GM21737 (cell line): ENCODE measurements around the gene MGAT4A.

Experiments used
- ATAC-seq: cut with Tn5 transposase; IDR thresholded peaks from one replicate; pipeline ENCODE4 v1.9.1; 2021; ENCODE audit warnings: mild to moderate bottlenecking, moderate library complexity; ENCODE audit not compliant: unreplicated experiment

The MGAT4A gene

GRCh38 chr2:98579926-98580325 is 151.0 kb downstream of the MGAT4A start:
- ATAC-seq: no peak

DNA sequence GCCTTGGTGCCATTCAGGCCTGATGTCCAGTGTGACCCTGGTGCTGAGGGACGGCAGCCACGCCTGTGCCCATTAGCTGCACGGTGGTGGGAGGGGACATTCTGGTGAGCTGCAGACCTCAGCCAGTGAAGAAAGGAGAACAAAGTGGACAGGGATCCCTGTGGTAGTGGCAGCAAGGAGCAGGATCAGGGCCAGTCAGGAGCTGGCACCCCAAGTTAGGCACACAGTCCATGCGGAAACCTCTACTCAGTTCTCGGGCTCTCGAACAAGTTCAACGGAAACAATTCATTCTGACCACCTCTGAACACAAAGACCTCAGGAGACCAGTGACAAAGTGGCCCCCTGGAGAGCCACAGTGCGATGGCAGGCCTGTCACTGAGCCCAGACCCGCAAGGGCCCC is 152.7 kb downstream of the MGAT4A start:
- ATAC-seq: no peak

DNA sequence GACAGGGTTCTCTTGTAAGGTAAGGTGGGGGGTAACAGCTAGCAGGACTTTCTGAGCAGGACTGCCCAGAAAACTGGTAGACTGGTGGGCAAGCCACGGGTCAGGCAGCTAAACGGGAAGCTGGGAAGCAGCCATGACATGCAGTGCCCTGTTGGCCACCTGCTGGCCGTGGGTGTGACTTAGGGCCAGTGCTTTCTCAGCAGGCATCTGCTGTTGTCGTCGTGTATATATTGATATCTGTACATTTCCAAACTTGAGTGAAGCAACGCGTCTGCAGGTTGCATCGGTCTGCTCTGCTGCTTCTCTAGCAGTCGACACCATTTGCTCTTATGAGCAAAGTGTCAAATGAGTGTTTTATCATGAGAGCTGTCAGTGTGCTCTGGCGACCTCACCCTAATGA is 153.6 kb downstream of the MGAT4A start:
- ATAC-seq: no peak

GRCh38 chr2:98576666-98577312 is 154.1 kb downstream of the MGAT4A start:
- ATAC-seq: no peak

GRCh38 chr2:98573426-98573825 is 157.5 kb downstream of the MGAT4A start:
- no peak for ATAC-seq

DNA sequence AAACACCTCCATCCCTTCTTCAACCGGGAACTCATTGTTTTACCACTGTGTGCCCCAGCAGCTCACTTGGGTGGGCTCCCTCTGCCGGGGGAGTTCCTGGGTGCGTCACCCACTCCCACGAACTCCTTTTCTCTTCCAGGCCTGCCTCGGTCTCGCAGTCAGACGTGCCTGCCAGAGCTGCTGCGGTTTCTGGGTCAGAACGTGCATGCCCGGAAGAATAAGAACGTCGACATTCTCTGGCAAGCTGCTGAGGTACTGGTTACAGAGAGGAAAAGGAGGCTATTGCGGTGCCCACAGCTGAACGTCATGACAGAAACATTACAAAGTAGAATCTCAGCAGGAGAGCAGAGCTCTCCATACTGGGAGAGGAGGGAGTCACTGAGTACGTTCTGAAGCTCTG is 158.3 kb downstream of the MGAT4A start:
- no peak for ATAC-seq

DNA sequence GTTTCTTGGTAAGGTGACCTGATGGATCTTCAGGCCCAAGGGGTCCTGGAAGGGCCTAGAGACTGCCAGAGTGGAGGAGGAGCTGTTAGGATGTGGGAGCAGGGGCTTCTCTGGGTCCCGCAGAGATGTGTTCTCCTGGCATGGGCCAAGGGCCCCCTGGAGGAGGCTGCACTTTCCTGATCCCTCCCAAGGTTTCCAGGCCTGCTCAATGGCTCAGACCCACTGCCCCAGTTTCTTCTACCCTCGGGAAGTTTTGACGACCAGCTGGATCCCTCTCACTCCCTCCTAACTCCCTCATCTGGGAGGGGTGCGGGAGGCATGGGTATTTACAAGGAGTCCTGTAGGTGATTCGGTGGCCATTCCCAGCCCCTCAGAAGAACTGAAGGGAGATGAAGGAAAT is 158.7 kb downstream of the MGAT4A start:
- ATAC-seq: no peak

- ATAC-seq: no peak
These were observed 159.1 kb downstream of the MGAT4A start for GRCh38 chr2:98571796-98572195.

GRCh38 chr2:98571121-98571701 is 159.7 kb downstream of the MGAT4A start:
- no peak for ATAC-seq

DNA sequence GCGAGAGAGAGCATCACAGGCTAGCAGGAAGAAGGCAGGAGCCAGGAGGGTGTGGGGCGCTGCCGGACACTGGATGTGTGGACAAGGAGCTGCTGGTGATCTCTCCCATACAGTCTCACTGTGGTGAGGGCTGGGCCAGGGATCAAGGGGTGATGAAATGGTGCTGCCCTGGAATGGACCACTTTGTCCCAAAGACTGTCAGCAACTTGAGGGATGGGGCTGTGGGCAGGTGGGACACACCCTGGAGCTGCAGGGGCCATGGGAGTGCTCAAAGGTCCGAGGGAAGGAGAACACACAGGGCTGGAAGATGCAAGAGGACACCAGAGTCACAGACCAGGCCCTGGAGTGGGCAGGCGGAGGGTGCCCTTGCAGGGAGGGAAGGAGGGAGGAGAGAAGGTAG is 160.6 kb downstream of the MGAT4A start:
- no peak for ATAC-seq

DNA sequence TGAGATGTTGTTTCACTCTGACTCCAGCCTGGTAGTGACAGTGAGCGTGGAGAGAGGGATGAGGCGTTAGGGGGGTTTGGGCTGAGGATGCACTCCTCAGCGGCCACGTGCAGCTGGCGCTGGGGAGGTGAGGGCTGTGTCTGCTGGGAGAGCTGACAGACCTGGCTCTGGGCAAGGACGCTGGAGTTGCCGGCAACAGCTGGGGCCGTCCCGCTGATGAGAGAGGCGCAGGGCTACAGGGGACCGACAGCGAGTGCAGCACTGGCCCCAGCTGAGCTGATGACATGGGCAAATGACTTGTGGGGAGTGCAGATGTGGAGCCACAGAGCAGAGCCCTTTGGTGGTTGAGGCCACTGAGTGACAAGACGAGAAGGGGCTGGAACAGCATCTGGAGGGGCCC is 161.0 kb downstream of the MGAT4A start:
- no peak for ATAC-seq

- ATAC-seq: no peak
These were observed 161.6 kb downstream of the MGAT4A start for GRCh38 chr2:98569197-98569793.
